GM19023 (cell line): Measurements from ENCODE around the gene PDZRN4.
"Not testable (repeated sequence)": the region's sequence is repeated elsewhere in the genome, so short reads cannot be mapped to it uniquely, and the experiment has no call there.

Source experiments
- ATAC-seq: cut with Tn5 transposase; IDR thresholded peaks from one replicate; pipeline ENCODE4 v1.9.1; 2021; ENCODE audit warnings: mild to moderate bottlenecking, moderate library complexity; ENCODE audit not compliant: unreplicated experiment

The PDZRN4 gene

GRCh38 chr12:41213648-41214047, 25.5 kb downstream of the PDZRN4 start:
- ATAC-seq, result no peak

- no peak for ATAC-seq
These were observed 29.6 kb downstream of the PDZRN4 start for GRCh38 chr12:41217727-41218126.

- no peak for ATAC-seq
These were observed 32.8 kb downstream of the PDZRN4 start for GRCh38 chr12:41220931-41221330.

GRCh38 chr12:41221491-41221890, 33.4 kb downstream of the PDZRN4 start:
- ATAC-seq, result no peak

- no peak for ATAC-seq
These were observed 35.5 kb downstream of the PDZRN4 start for GRCh38 chr12:41223600-41223999.

GRCh38 chr12:41224066-41224465, 35.9 kb downstream of the PDZRN4 start:
- ATAC-seq, result no peak

GRCh38 chr12:41225179-41225578, 37.1 kb downstream of the PDZRN4 start:
- ATAC-seq, result no peak

GRCh38 chr12:41228066-41228820, 40.1 kb downstream of the PDZRN4 start:
- ATAC-seq, result no peak

- no peak for ATAC-seq
These were observed 42.6 kb downstream of the PDZRN4 start for GRCh38 chr12:41230756-41231155.

GRCh38 chr12:41234692-41235091, 46.6 kb downstream of the PDZRN4 start:
- ATAC-seq, result no peak

- ATAC-seq, result no peak
These were observed 54.5 kb downstream of the PDZRN4 start for GRCh38 chr12:41242603-41243002.

- no peak for ATAC-seq
These were observed 60.3 kb downstream of the PDZRN4 start for GRCh38 chr12:41248391-41248790.

- no peak for ATAC-seq
These were observed 62.6 kb downstream of the PDZRN4 start for GRCh38 chr12:41250748-41251147.

GRCh38 chr12:41254004-41254914, 66.1 kb downstream of the PDZRN4 start:
- no peak for ATAC-seq

GRCh38 chr12:41263196-41263595, 75.1 kb downstream of the PDZRN4 start:
- not testable (repeated sequence) for ATAC-seq

GRCh38 chr12:41264281-41264680, 76.2 kb downstream of the PDZRN4 start:
- no peak for ATAC-seq

- ATAC-seq, result no peak
These were observed 80.9 kb downstream of the PDZRN4 start for GRCh38 chr12:41269056-41269455.

- ATAC-seq, result no peak
These were observed 83.4 kb downstream of the PDZRN4 start for GRCh38 chr12:41271489-41271888.

GRCh38 chr12:41274643-41275042, 86.5 kb downstream of the PDZRN4 start:
- no peak for ATAC-seq

- ATAC-seq, result no peak
These were observed 89.2 kb downstream of the PDZRN4 start for GRCh38 chr12:41277100-41277945.

GRCh38 chr12:41277946-41278267, 89.8 kb downstream of the PDZRN4 start:
- ATAC-seq, result no peak
